Measurements from ENCODE around the gene CEP120. TPM values are rescaled to one million over a fixed set of nuclear protein-coding genes. Genes with fewer than 3 reads are reported as not detected.
A peak's percentile ranks its signal among the peaks of the same experiment; 100 is the strongest.
"Not testable (repeated sequence)": the region's sequence is repeated elsewhere in the genome, so short reads cannot be mapped to it uniquely, and the experiment has no call there.

The CEP120 gene
- total RNA-seq, 1 donor from 2014 or later, result 14.4 TPM

GRCh38 chr5:123439709-123440108 lies 16.5 kb upstream of the CEP120 start:
- no peak overlapping the region for H3K4me3 ChIP-seq (ENCODE audit: low read depth, low read length)
- no peak for DNase-seq (ENCODE audit: low read depth)
- no peak for TF ChIP-seq CTCF (conservative IDR thresholded peaks at IDR 0.05; ENCODE audit: low read depth, low read length)

GRCh38 chr5:123438902-123439301 lies 15.7 kb upstream of the CEP120 start:
- H3K4me3 ChIP-seq (ENCODE audit: low read depth, low read length), result no peak overlapping the region
- DNase-seq (ENCODE audit: low read depth), result no peak
- no peak for TF ChIP-seq CTCF (conservative IDR thresholded peaks at IDR 0.05; ENCODE audit: low read depth, low read length)

GRCh38 chr5:123438244-123438643 lies 15.0 kb upstream of the CEP120 start:
- no peak for DNase-seq (ENCODE audit: low read depth)
- H3K4me3 ChIP-seq (ENCODE audit: low read depth, low read length), result no peak overlapping the region
- TF ChIP-seq CTCF (conservative IDR thresholded peaks at IDR 0.05; ENCODE audit: low read depth, low read length), result no peak

- DNase-seq (ENCODE audit: low read depth), result no peak
- no peak for TF ChIP-seq CTCF (conservative IDR thresholded peaks at IDR 0.05; ENCODE audit: low read depth, low read length)
- H3K4me3 ChIP-seq (ENCODE audit: low read depth, low read length), result no peak overlapping the region
Observed at GRCh38 chr5:123436201-123436600, 13.0 kb upstream of the CEP120 start.

GRCh38 chr5:123434796-123435195 lies 11.6 kb upstream of the CEP120 start:
- no peak overlapping the region for H3K4me3 ChIP-seq (ENCODE audit: low read depth, low read length)
- no peak for DNase-seq (ENCODE audit: low read depth)
- no peak for TF ChIP-seq CTCF (conservative IDR thresholded peaks at IDR 0.05; ENCODE audit: low read depth, low read length)

GRCh38 chr5:123433596-123433995 lies 10.4 kb upstream of the CEP120 start:
- DNase-seq (ENCODE audit: low read depth), result no peak
- no peak for TF ChIP-seq CTCF (conservative IDR thresholded peaks at IDR 0.05; ENCODE audit: low read depth, low read length)
- H3K4me3 ChIP-seq (ENCODE audit: low read depth, low read length), result no peak overlapping the region

GRCh38 chr5:123430441-123430840 lies 7.2 kb upstream of the CEP120 start:
- H3K4me3 ChIP-seq (ENCODE audit: low read depth, low read length); DNase-seq (ENCODE audit: low read depth): not testable (repeated sequence)

- H3K4me3 ChIP-seq (ENCODE audit: low read depth, low read length), result no peak overlapping the region
- TF ChIP-seq CTCF (conservative IDR thresholded peaks at IDR 0.05; ENCODE audit: low read depth, low read length), result no peak
- peak; percentile 44 for DNase-seq (ENCODE audit: low read depth)
Observed at GRCh38 chr5:123429993-123430392, 6.8 kb upstream of the CEP120 start.
